B cell (primary cell): ENCODE results near the gene AARS2. TPM values are rescaled to one million over a fixed set of nuclear protein-coding genes. Genes with fewer than 3 reads are reported as not detected.

Experiments used
- ATAC-seq: fragments of 200-7000 bp; cut with Tn5 transposase; one replicate; pipeline ENCODE4 v1.10.0; 2021; ENCODE audit warnings: low read depth, mild to moderate bottlenecking, moderate number of reproducible peaks, moderate library complexity
- CTCF ChIA-PET: fragments of 350-600 bp; sonication (Branson Sonifier 250); formaldehyde crosslinking; loops from one replicate; lab custom pipeline; 2021; ENCODE audit warnings: antibody characterized with exemption, inconsistent platforms; lab: Charles Lee
- POLR2A ChIA-PET: fragments of 350-600 bp; sonication (Branson Sonifier 250); formaldehyde crosslinking; loops from one replicate; lab custom pipeline; 2021; ENCODE audit warnings: antibody characterized with exemption; lab: Charles Lee
- DNase-seq: peaks from one replicate; pipeline ENCODE4 v3.0.0; 2013
- H2AFZ ChIP-seq: 2 replicates; pipeline ENCODE4 v1.6.1; 2012; ENCODE audit warnings: mild to moderate bottlenecking, low read depth, low read length; ENCODE audit not compliant: insufficient read depth, poor library complexity, severe bottlenecking
- H3K27ac ChIP-seq, 2 donors: 1 replicate in 1 of 2; 2 replicates in 1 of 2; pipeline ENCODE4 v1.5.1; 2012 to 2013; ENCODE audit warnings: low read length in 2 of 2, mild to moderate bottlenecking in 2 of 2, moderate library complexity in 1 of 2
- H3K27me3 ChIP-seq, 4 experiments: fragments of 200-600 bp in 1 of 4; sonication (generic) in 1 of 4; replicated peaks in 1 of 4; 1 replicate in 2 of 4; 2 replicates in 2 of 4; pipeline versions ENCODE4 v1.6.1 to v1.7.0; 2013 to 2016; ENCODE audit warnings: low read length in 3 of 4, mild to moderate bottlenecking in 2 of 4, mixed read lengths in 1 of 4, moderate library complexity in 1 of 4; ENCODE audit not compliant: insufficient read depth in 4 of 4, control insufficient read depth in 3 of 4; ENCODE audit errors: control extremely low read depth in 1 of 4
- H3K36me3 ChIP-seq, 2 experiments: replicated peaks in 1 of 2; 1 replicate in 1 of 2; 2 replicates in 1 of 2; pipeline versions ENCODE4 v1.6.1 to v1.7.1; 2013; ENCODE audit warnings: low read length in 1 of 2; ENCODE audit not compliant: insufficient read depth in 2 of 2, control insufficient read depth in 1 of 2; ENCODE audit errors: control extremely low read depth in 1 of 2, extremely low read depth in 1 of 2
- H3K4me1 ChIP-seq, 2 donors: fragments of 200-600 bp in 1 of 2; sonication (generic) in 1 of 2; 1 replicate in 1 of 2; 2 replicates in 1 of 2; pipeline versions ENCODE4 v1.5.1 to v1.6.1; 2013 to 2017; ENCODE audit warnings: low read length in 2 of 2; ENCODE audit not compliant: control insufficient read depth in 2 of 2, insufficient read depth in 2 of 2
- H3K4me2 ChIP-seq: replicated peaks from 2 replicates; pipeline ENCODE3; 2012; ENCODE audit warnings: mild to moderate bottlenecking, low read depth, low read length; ENCODE audit not compliant: poor library complexity, severe bottlenecking
- H3K4me3 ChIP-seq, 5 experiments: fragments of 200-600 bp in 1 of 5; sonication (generic) in 1 of 5; 1 replicate in 3 of 5; 2 replicates in 2 of 5; pipeline versions ENCODE4 v1.5.1 to v1.7.0; 2011 to 2016; ENCODE audit warnings: low read length in 4 of 5, mild to moderate bottlenecking in 4 of 5, low read depth in 2 of 5, control low read depth in 1 of 5, moderate library complexity in 1 of 5; ENCODE audit not compliant: insufficient read depth in 1 of 5; ENCODE audit errors: control extremely low read depth in 1 of 5, extremely low read depth in 1 of 5
- H3K79me2 ChIP-seq: fragments of 200-600 bp; sonication (generic); one replicate; pipeline ENCODE4 v1.6.0; 2016; ENCODE audit warnings: low read length; ENCODE audit not compliant: control insufficient read depth, insufficient read depth
- H3K9ac ChIP-seq: fragments of 200-600 bp; sonication (generic); 2 replicates; pipeline ENCODE4 v1.6.1; 2017; ENCODE audit warnings: mild to moderate bottlenecking, low read length, moderate library complexity
- H3K9me3 ChIP-seq, 3 donors: one replicate each; pipeline versions ENCODE4 v1.6.1 to v1.7.1; 2013; ENCODE audit warnings: low read length in 2 of 3; ENCODE audit not compliant: control insufficient read depth in 2 of 3, insufficient read depth in 1 of 3; ENCODE audit errors: control extremely low read depth in 1 of 3
- H4K20me1 ChIP-seq: 2 replicates; pipeline ENCODE4 v1.6.0; 2012; ENCODE audit warnings: mild to moderate bottlenecking, low read length; ENCODE audit not compliant: insufficient read depth, control insufficient read depth, poor library complexity, severe bottlenecking
- H3K27ac Mint-ChIP-seq: one replicate; pipeline ENCODE4 v1.8.0; 2021; ENCODE audit warnings: mixed read lengths
- H3K27me3 Mint-ChIP-seq: one replicate; pipeline ENCODE4 v1.8.0; 2021; ENCODE audit warnings: mixed read lengths
- H3K4me1 Mint-ChIP-seq: one replicate; pipeline ENCODE4 v1.8.0; 2021; ENCODE audit warnings: mixed read lengths
- H3K4me3 Mint-ChIP-seq: one replicate; pipeline ENCODE4 v1.8.0; 2021; ENCODE audit warnings: mixed read lengths
- H3K9me3 Mint-ChIP-seq: one replicate; pipeline ENCODE4 v1.8.0; 2022; ENCODE audit warnings: mixed read lengths; ENCODE audit not compliant: insufficient read depth
- CTCF ChIP-seq: fragments of 200-600 bp; IDR thresholded peaks from one replicate; pipeline ENCODE4 v1.8.0; 2022; ENCODE audit warnings: antibody characterized with exemption, mild to moderate bottlenecking
- EZH2 ChIP-seq: IDR thresholded peaks from 2 replicates; pipeline ENCODE4 v1.6.1; 2012; ENCODE audit warnings: borderline replicate concordance, low read depth, mild to moderate bottlenecking, moderate library complexity, low read length; ENCODE audit not compliant: insufficient read depth, poor library complexity, severe bottlenecking
- whole genome bisulfite sequencing: methylation state at CpG from one replicate; pipeline ENCODE4 v1.1.5; 2013; ENCODE audit warnings: missing lambda C conversion rate; ENCODE audit not compliant: insufficient coverage; 5-methylcytosine and 5-hydroxymethylcytosine counted together
- intact Hi-C: fragments of 100-400 bp; cut with micrococcal nuclease; formaldehyde crosslinking; loops from one replicate; pipeline ENCODE4 v1.10.0; 2022
- polyA plus RNA-seq: library from polyadenylated mRNA; depleted of rRNA; stranded (reverse); fragments of >200 nt; gene quantifications from 2 replicates; pipeline ENCODE4 v1.2.3, GENCODE V29; 2012
- total RNA-seq, 2 donors: library from RNA; stranded (reverse); fragments of 120-200 nt in 1 of 2; gene quantifications; 1 replicate in 1 of 2; 2 replicates in 1 of 2; pipeline versions ENCODE4 v1.2.3 to v1.2.4, GENCODE V29; 2013 to 2022

Gene AARS2
- total and polyA plus RNA-seq, 2 donors (not counting 1 experiment from before 2014, with no cell fraction given): 11.3 to 21.3 TPM

- Histone ChIP-seq H3K79me2 (peaks cover 34% of the 10 kb centered on the region), H3K4me2 (peak overlapping the region; percentile 97), H3K4me3 (peak overlapping the region in 4 of 5 experiments; percentile 18 to 93 (median 91)), H4K20me1 (peaks cover 54% of the 10 kb centered on the region), H3K9ac (peak overlapping the region; percentile 96), H2AFZ (peak overlapping the region; percentile 67), H3K27me3 (no peaks in the 10 kb centered on the region), H3K4me1 (peaks cover 63 to 87% of the 10 kb centered on the region in 2 donors), H3K36me3 (peaks cover 4 to 75% of the 10 kb centered on the region in 2 experiments), H3K9me3 (no peaks in the 10 kb centered on the region), H3K27ac (peak overlapping the region; percentile 83 to 98)
- Mint-ChIP-seq H3K4me1 (peaks cover 92% of the 10 kb centered on the region), H3K27me3 (no peaks in the 10 kb centered on the region), H3K27ac (peak overlapping the region; percentile 100), H3K4me3 (peak overlapping the region; percentile 88), H3K9me3 (no peaks in the 10 kb centered on the region)
- ChIA-PET POLR2A (interaction anchor here (1.7 to 4.3 kb wide), 2 partner anchors 11 to 34 kb away, joined by 11 to 87 read pairs; partner anchors contain the start of genes HSP90AB1 and SLC29A1), CTCF (interaction anchor here (1.3 to 5.0 kb wide), 4 partner anchors 10 to 80 kb away, joined by 4 to 68 read pairs (median 18); partner anchors contain the start of genes AARS2 and HSP90AB1)
- intact Hi-C loops: loop anchor here (1.0 to 5.0 kb wide), 3 partner anchors 7 to 631 kb away; partner anchors contain the start of genes GTPBP2, HSP90AB1 and NFKBIE
- 21% methylated on average over 12 of the region's 15 CpGs for WGBS
- ATAC-seq (peak; percentile 11), DNase-seq (peak; percentile 88)
- TF ChIP-seq EZH2 (no peak), CTCF (peak; percentile 5)
Measured at GRCh38 chr6:44257753-44258324, 55.3 kb downstream of the AARS2 start.
